ENCODE data around the gene RHOBTB3. TPM values are rescaled to one million over a fixed set of nuclear protein-coding genes. Genes with fewer than 3 reads are reported as not detected.

RHOBTB3 gene
- total RNA-seq, 4 donors from 2014 or later: 55.6 to 216 (median 135) TPM

- no peak for ATAC-seq
Observed at GRCh38 chr5:95818181-95819147, 87.3 kb downstream of the RHOBTB3 start.

GRCh38 chr5:95821110-95822021 lies 90.2 kb downstream of the RHOBTB3 start:
- no peaks in the 10 kb centered on the region for H3K27me3 ChIP-seq
- peaks cover 0 to 12% of the 10 kb centered on the region in 2 donors for H3K36me3 ChIP-seq
- peak overlapping the region; percentile 65 to 74 for H3K4me3 ChIP-seq
- peaks cover 0 to 75% (median 21%) of the 10 kb centered on the region in 3 donors for H3K4me1 ChIP-seq
- WGBS, 2 donors (ENCODE audit: low coverage in 1 of 2): 36 to 53% methylated on average over 6 of the region's 9 CpGs
- H3K27ac ChIP-seq: peak overlapping the region; percentile 35 to 91 (median 88)
- ATAC-seq: no peak
- no peaks in the 10 kb centered on the region for H3K9me3 ChIP-seq
- no peak for TF ChIP-seq CTCF (IDR thresholded peaks at IDR 0.05)
- TF ChIP-seq EP300 (IDR thresholded peaks at IDR 0.05): no peak
- no peak for TF ChIP-seq POLR2A (IDR thresholded peaks at IDR 0.05)
- TF ChIP-seq POLR2AphosphoS5 (IDR thresholded peaks at IDR 0.05): no peak

More at GRCh38 chr5:95818181-95819147, 87.3 kb downstream of the RHOBTB3 start:
- Histone ChIP-seq H3K27ac (peak overlapping the region in 3 of 4 donors; percentile 11 to 40 (median 38)), H3K9me3 (no peaks in the 10 kb centered on the region), H3K36me3 (peaks cover 0 to 35% of the 10 kb centered on the region in 2 donors), H3K4me3 (peak overlapping the region in 1 of 2 donors; percentile 24), H3K4me1 (peaks cover 0 to 64% (median 10%) of the 10 kb centered on the region in 3 donors), H3K27me3 (no peaks in the 10 kb centered on the region)
- WGBS, 2 donors (ENCODE audit: low coverage in 1 of 2): 80 to 84% methylated on average over 11 to 14 of the region's 14 CpGs
- TF ChIP-seq EP300 (IDR thresholded peaks at IDR 0.05) (no peak), POLR2AphosphoS5 (IDR thresholded peaks at IDR 0.05) (no peak), CTCF (IDR thresholded peaks at IDR 0.05) (no peak), POLR2A (IDR thresholded peaks at IDR 0.05) (no peak)

- Histone ChIP-seq H3K4me3 (peak overlapping the region; percentile 65 to 74), H3K9me3 (no peaks in the 10 kb centered on the region), H3K27ac (peak overlapping the region; percentile 35 to 91 (median 88)), H3K27me3 (no peaks in the 10 kb centered on the region), H3K4me1 (peaks cover 0 to 70% (median 21%) of the 10 kb centered on the region in 3 donors), H3K36me3 (peaks cover 0 to 5% of the 10 kb centered on the region in 2 donors)
- peak; percentile 44 for ATAC-seq
- TF ChIP-seq POLR2AphosphoS5 (IDR thresholded peaks at IDR 0.05) (no peak), POLR2A (IDR thresholded peaks at IDR 0.05) (no peak), CTCF (IDR thresholded peaks at IDR 0.05) (no peak)
- 0% methylated on average over 1 to 12 of the region's 19 CpGs for WGBS, 2 donors (ENCODE audit: low coverage in 1 of 2)
Observed at GRCh38 chr5:95822043-95822541, 91.0 kb downstream of the RHOBTB3 start.

GRCh38 chr5:95822542-95823181 lies 91.5 kb downstream of the RHOBTB3 start, which contains the start of gene GLRX:
GLRX (minus strand) TSS chr5:95822726; CDS start chr5:95822662, 64 bp downstream.
- no peaks in the 10 kb centered on the region for H3K27me3 ChIP-seq
- peak; percentile 75 for ATAC-seq
- peak within 1 kb of the TSS; percentile 35 to 91 (median 88) for H3K27ac ChIP-seq
- no peaks in the 10 kb centered on the region for H3K9me3 ChIP-seq
- H3K4me1 ChIP-seq: peaks cover 0 to 64% (median 21%) of the 10 kb centered on the region in 3 donors
- WGBS, 2 donors (ENCODE audit: low coverage in 1 of 2): 0% methylated on average over 4 to 7 of the region's 8 CpGs
- H3K36me3 ChIP-seq: no peaks in the 10 kb centered on the region
- peak in 1 of 2 donors; percentile 47 for TF ChIP-seq POLR2A (IDR thresholded peaks at IDR 0.05)
- TF ChIP-seq EP300 (IDR thresholded peaks at IDR 0.05): no peak
- peak; percentile 72 for TF ChIP-seq POLR2AphosphoS5 (IDR thresholded peaks at IDR 0.05)
- H3K4me3 ChIP-seq: peak within 1 kb of the TSS; percentile 65 to 74
